B cell (primary cell): Measurements from ENCODE around the gene CAMK1D. TPM values are rescaled to one million over a fixed set of nuclear protein-coding genes. Genes with fewer than 3 reads are reported as not detected.

Source experiments
- ATAC-seq: fragments of 200-7000 bp; cut with Tn5 transposase; one replicate; pipeline ENCODE4 v1.10.0; 2021; ENCODE audit warnings: low read depth, mild to moderate bottlenecking, moderate number of reproducible peaks, moderate library complexity
- CTCF ChIA-PET: fragments of 350-600 bp; sonication (Branson Sonifier 250); formaldehyde crosslinking; loops from one replicate; lab custom pipeline; 2021; ENCODE audit warnings: antibody characterized with exemption, inconsistent platforms; lab: Charles Lee
- POLR2A ChIA-PET: fragments of 350-600 bp; sonication (Branson Sonifier 250); formaldehyde crosslinking; loops from one replicate; lab custom pipeline; 2021; ENCODE audit warnings: antibody characterized with exemption; lab: Charles Lee
- DNase-seq: peaks from one replicate; pipeline ENCODE4 v3.0.0; 2013
- H2AFZ ChIP-seq: 2 replicates; pipeline ENCODE4 v1.6.1; 2012; ENCODE audit warnings: mild to moderate bottlenecking, low read depth, low read length; ENCODE audit not compliant: insufficient read depth, poor library complexity, severe bottlenecking
- H3K27ac ChIP-seq, 2 donors: 1 replicate in 1 of 2; 2 replicates in 1 of 2; pipeline ENCODE4 v1.5.1; 2012 to 2013; ENCODE audit warnings: low read length in 2 of 2, mild to moderate bottlenecking in 2 of 2, moderate library complexity in 1 of 2
- H3K27me3 ChIP-seq, 4 experiments: fragments of 200-600 bp in 1 of 4; sonication (generic) in 1 of 4; replicated peaks in 1 of 4; 1 replicate in 2 of 4; 2 replicates in 2 of 4; pipeline versions ENCODE4 v1.6.1 to v1.7.0; 2013 to 2016; ENCODE audit warnings: low read length in 3 of 4, mild to moderate bottlenecking in 2 of 4, mixed read lengths in 1 of 4, moderate library complexity in 1 of 4; ENCODE audit not compliant: insufficient read depth in 4 of 4, control insufficient read depth in 3 of 4; ENCODE audit errors: control extremely low read depth in 1 of 4
- H3K36me3 ChIP-seq, 2 experiments: replicated peaks in 1 of 2; 1 replicate in 1 of 2; 2 replicates in 1 of 2; pipeline versions ENCODE4 v1.6.1 to v1.7.1; 2013; ENCODE audit warnings: low read length in 1 of 2; ENCODE audit not compliant: insufficient read depth in 2 of 2, control insufficient read depth in 1 of 2; ENCODE audit errors: control extremely low read depth in 1 of 2, extremely low read depth in 1 of 2
- H3K4me1 ChIP-seq, 2 donors: fragments of 200-600 bp in 1 of 2; sonication (generic) in 1 of 2; 1 replicate in 1 of 2; 2 replicates in 1 of 2; pipeline versions ENCODE4 v1.5.1 to v1.6.1; 2013 to 2017; ENCODE audit warnings: low read length in 2 of 2; ENCODE audit not compliant: control insufficient read depth in 2 of 2, insufficient read depth in 2 of 2
- H3K4me2 ChIP-seq: replicated peaks from 2 replicates; pipeline ENCODE3; 2012; ENCODE audit warnings: mild to moderate bottlenecking, low read depth, low read length; ENCODE audit not compliant: poor library complexity, severe bottlenecking
- H3K4me3 ChIP-seq, 5 experiments: fragments of 200-600 bp in 1 of 5; sonication (generic) in 1 of 5; 1 replicate in 3 of 5; 2 replicates in 2 of 5; pipeline versions ENCODE4 v1.5.1 to v1.7.0; 2011 to 2016; ENCODE audit warnings: low read length in 4 of 5, mild to moderate bottlenecking in 4 of 5, low read depth in 2 of 5, control low read depth in 1 of 5, moderate library complexity in 1 of 5; ENCODE audit not compliant: insufficient read depth in 1 of 5; ENCODE audit errors: control extremely low read depth in 1 of 5, extremely low read depth in 1 of 5
- H3K79me2 ChIP-seq: fragments of 200-600 bp; sonication (generic); one replicate; pipeline ENCODE4 v1.6.0; 2016; ENCODE audit warnings: low read length; ENCODE audit not compliant: control insufficient read depth, insufficient read depth
- H3K9ac ChIP-seq: fragments of 200-600 bp; sonication (generic); 2 replicates; pipeline ENCODE4 v1.6.1; 2017; ENCODE audit warnings: mild to moderate bottlenecking, low read length, moderate library complexity
- H3K9me3 ChIP-seq, 3 donors: one replicate each; pipeline versions ENCODE4 v1.6.1 to v1.7.1; 2013; ENCODE audit warnings: low read length in 2 of 3; ENCODE audit not compliant: control insufficient read depth in 2 of 3, insufficient read depth in 1 of 3; ENCODE audit errors: control extremely low read depth in 1 of 3
- H4K20me1 ChIP-seq: 2 replicates; pipeline ENCODE4 v1.6.0; 2012; ENCODE audit warnings: mild to moderate bottlenecking, low read length; ENCODE audit not compliant: insufficient read depth, control insufficient read depth, poor library complexity, severe bottlenecking
- H3K27ac Mint-ChIP-seq: one replicate; pipeline ENCODE4 v1.8.0; 2021; ENCODE audit warnings: mixed read lengths
- H3K27me3 Mint-ChIP-seq: one replicate; pipeline ENCODE4 v1.8.0; 2021; ENCODE audit warnings: mixed read lengths
- H3K4me1 Mint-ChIP-seq: one replicate; pipeline ENCODE4 v1.8.0; 2021; ENCODE audit warnings: mixed read lengths
- H3K4me3 Mint-ChIP-seq: one replicate; pipeline ENCODE4 v1.8.0; 2021; ENCODE audit warnings: mixed read lengths
- H3K9me3 Mint-ChIP-seq: one replicate; pipeline ENCODE4 v1.8.0; 2022; ENCODE audit warnings: mixed read lengths; ENCODE audit not compliant: insufficient read depth
- CTCF ChIP-seq: fragments of 200-600 bp; IDR thresholded peaks from one replicate; pipeline ENCODE4 v1.8.0; 2022; ENCODE audit warnings: antibody characterized with exemption, mild to moderate bottlenecking
- EZH2 ChIP-seq: IDR thresholded peaks from 2 replicates; pipeline ENCODE4 v1.6.1; 2012; ENCODE audit warnings: borderline replicate concordance, low read depth, mild to moderate bottlenecking, moderate library complexity, low read length; ENCODE audit not compliant: insufficient read depth, poor library complexity, severe bottlenecking
- WGBS: methylation state at CpG from one replicate; pipeline ENCODE4 v1.1.5; 2013; ENCODE audit warnings: missing lambda C conversion rate; ENCODE audit not compliant: insufficient coverage; 5-methylcytosine and 5-hydroxymethylcytosine counted together
- intact Hi-C: fragments of 100-400 bp; cut with micrococcal nuclease; formaldehyde crosslinking; loops from one replicate; pipeline ENCODE4 v1.10.0; 2022
- polyA plus RNA-seq: library from polyadenylated mRNA; depleted of rRNA; stranded (reverse); fragments of >200 nt; gene quantifications from 2 replicates; pipeline ENCODE4 v1.2.3, GENCODE V29; 2012
- total RNA-seq, 2 donors: library from RNA; stranded (reverse); fragments of 120-200 nt in 1 of 2; gene quantifications; 1 replicate in 1 of 2; 2 replicates in 1 of 2; pipeline versions ENCODE4 v1.2.3 to v1.2.4, GENCODE V29; 2013 to 2022

CAMK1D gene
- total and polyA plus RNA-seq, 2 donors (not counting 1 experiment from before 2014, with no cell fraction given) = 34.1 to 69.7 TPM

GRCh38 chr10:12645449-12645848, 296.1 kb downstream of the CAMK1D start:
- peaks cover 2% of the 10 kb centered on the region for H3K4me1 Mint-ChIP-seq
- Histone ChIP-seq H3K9me3 (no peaks in the 10 kb centered on the region), H3K9ac (no peak overlapping the region), H3K27me3 (no peaks in the 10 kb centered on the region), H3K4me3 (no peak overlapping the region), H3K4me1 (no peaks in the 10 kb centered on the region), H4K20me1 (peaks cover 55% of the 10 kb centered on the region), H3K27ac (no peak overlapping the region), H3K36me3 (peaks cover 0 to 11% of the 10 kb centered on the region in 2 experiments), H3K4me2 (no peak overlapping the region), H3K79me2 (peaks cover 54% of the 10 kb centered on the region), H2AFZ (no peak overlapping the region)
- DNase-seq = no peak
- H3K27ac Mint-ChIP-seq = no peak overlapping the region
- CTCF ChIA-PET = interaction anchor here (0.6 to 3.8 kb wide), 2 partner anchors 11 to 25 kb away, joined by 3 to 21 read pairs; no protein-coding TSS in a partner anchor
- H3K9me3 Mint-ChIP-seq = no peaks in the 10 kb centered on the region
- POLR2A ChIA-PET = interaction anchor here (0.6 kb wide), 1 partner anchor 459 kb away, joined by 4 read pairs; no protein-coding TSS in a partner anchor
- TF ChIP-seq EZH2 = no peak
- TF ChIP-seq CTCF = no peak
- no peaks in the 10 kb centered on the region for H3K27me3 Mint-ChIP-seq
- H3K4me3 Mint-ChIP-seq = no peak overlapping the region
- ATAC-seq = no peak
- intact Hi-C loops = no loop called here
- 95% methylated on average over 7 of the region's 11 CpGs for WGBS

- Histone ChIP-seq H4K20me1 (peaks cover 33% of the 10 kb centered on the region), H3K9ac (no peak overlapping the region), H3K4me2 (no peak overlapping the region), H3K4me3 (no peak overlapping the region), H3K36me3 (peaks cover 0 to 26% of the 10 kb centered on the region in 2 experiments), H3K9me3 (peaks cover 0 to 6% (median 3%) of the 10 kb centered on the region in 3 donors), H3K79me2 (peaks cover 23% of the 10 kb centered on the region), H3K4me1 (no peaks in the 10 kb centered on the region), H3K27me3 (no peaks in the 10 kb centered on the region), H2AFZ (no peak overlapping the region), H3K27ac (no peak overlapping the region)
- Mint-ChIP-seq H3K27me3 (no peaks in the 10 kb centered on the region), H3K4me1 (peaks cover under 1% of the 10 kb centered on the region), H3K27ac (no peak overlapping the region), H3K9me3 (no peaks in the 10 kb centered on the region), H3K4me3 (no peak overlapping the region)
- ChIA-PET POLR2A (no interaction called here), CTCF (interaction anchor here (1.4 kb wide), 1 partner anchor 8 kb away, joined by 8 read pairs; no protein-coding TSS in a partner anchor)
- no peak for ATAC-seq
- no peak for DNase-seq
- WGBS = 92% methylated on average over 9 of the region's 9 CpGs
- intact Hi-C loops = no loop called here
- TF ChIP-seq CTCF (no peak), EZH2 (no peak)
These were observed 299.8 kb downstream of the CAMK1D start for GRCh38 chr10:12649012-12649584.
